Lower lobe of right lung (tissue), 2 donors: ENCODE results near the gene FAAP24. TPM values are rescaled to one million over a fixed set of nuclear protein-coding genes. Genes with fewer than 3 reads are reported as not detected.
"Not testable (repeated sequence)": the region's sequence is repeated elsewhere in the genome, so short reads cannot be mapped to it uniquely, and the experiment has no call there.

ENCODE experiments used
- ATAC-seq, 2 donors: fragments of 200-7000 bp; cut with Tn5 transposase; one replicate each; pipeline ENCODE4 v1.9.1; 2020 to 2022; ENCODE audit warnings: mild to moderate bottlenecking in 2 of 2, moderate library complexity in 2 of 2
- DNase-seq: peaks from one replicate; pipeline ENCODE4 v3.0.0-alpha.2; 2020
- H3K27ac ChIP-seq: fragments of 200-600 bp; one replicate; pipeline ENCODE4 v1.8.0; 2022
- H3K27me3 ChIP-seq: fragments of 200-600 bp; one replicate; pipeline ENCODE4 v1.8.0; 2022; ENCODE audit warnings: low read depth
- H3K36me3 ChIP-seq: fragments of 200-600 bp; one replicate; pipeline ENCODE4 v1.8.0; 2022; ENCODE audit warnings: mild to moderate bottlenecking
- H3K4me1 ChIP-seq: fragments of 200-600 bp; one replicate; pipeline ENCODE4 v1.8.0; 2022
- H3K4me3 ChIP-seq: fragments of 200-600 bp; one replicate; pipeline ENCODE4 v1.8.0; 2022; ENCODE audit warnings: mild to moderate bottlenecking
- H3K9me3 ChIP-seq: fragments of 200-600 bp; one replicate; pipeline ENCODE4 v1.8.0; 2022
- intact Hi-C: fragments of 100-400 bp; cut with DNase I; formaldehyde crosslinking; loops from one replicate; pipeline ENCODE4 v1.11.0; 2022
- total RNA-seq: library from RNA; stranded (reverse); fragmentation: NEBNext Ultra II Directional; extraction: Animal tissue kit (Norgen Biotek cat#: 25700); gene quantifications from one replicate; pipeline ENCODE4 v1.2.1, GENCODE V29; 2021
- TF ChIP-seq, protein P1 (sequence below): fragments of 200-600 bp; IDR thresholded peaks from one replicate; pipeline ENCODE4 v1.8.0; 2022; ENCODE audit warnings: antibody characterized with exemption, mild to moderate bottlenecking
- donor health status: DM: no; HTN: yes; CAD: no; lungs with severe emphysema.

Gene FAAP24
- total RNA-seq, 1 donor from 2014 or later: 2.9 TPM

DNA sequence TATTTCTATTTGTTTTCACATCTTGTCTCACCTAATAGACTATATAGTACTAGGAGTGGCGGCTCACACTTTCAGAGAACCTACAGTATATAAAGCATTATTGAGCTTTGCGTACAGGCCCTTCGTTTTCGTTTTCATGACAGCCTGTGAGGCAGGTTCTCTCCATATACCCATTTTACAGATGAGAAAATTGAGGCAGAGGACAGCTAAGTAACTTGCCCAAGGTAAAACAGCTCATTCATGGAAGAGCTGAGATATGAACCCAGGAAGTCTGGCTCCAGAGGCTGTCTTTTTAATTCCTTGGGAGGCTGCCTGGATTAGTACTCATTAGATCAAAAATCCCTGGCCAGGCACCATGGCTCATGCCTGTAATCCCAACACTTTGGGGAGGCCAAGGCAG lies 28.9 kb downstream of the FAAP24 start:
- no peak for ATAC-seq
- Histone ChIP-seq H3K36me3 (peaks cover 5% of the 10 kb centered on the region), H3K27ac (no peak overlapping the region), H3K27me3 (no peaks in the 10 kb centered on the region), H3K9me3 (no peaks in the 10 kb centered on the region), H3K4me3 (no peak overlapping the region), H3K4me1 (no peaks in the 10 kb centered on the region)
- intact Hi-C loops: no loop called here
- TF ChIP-seq, protein P1, sequence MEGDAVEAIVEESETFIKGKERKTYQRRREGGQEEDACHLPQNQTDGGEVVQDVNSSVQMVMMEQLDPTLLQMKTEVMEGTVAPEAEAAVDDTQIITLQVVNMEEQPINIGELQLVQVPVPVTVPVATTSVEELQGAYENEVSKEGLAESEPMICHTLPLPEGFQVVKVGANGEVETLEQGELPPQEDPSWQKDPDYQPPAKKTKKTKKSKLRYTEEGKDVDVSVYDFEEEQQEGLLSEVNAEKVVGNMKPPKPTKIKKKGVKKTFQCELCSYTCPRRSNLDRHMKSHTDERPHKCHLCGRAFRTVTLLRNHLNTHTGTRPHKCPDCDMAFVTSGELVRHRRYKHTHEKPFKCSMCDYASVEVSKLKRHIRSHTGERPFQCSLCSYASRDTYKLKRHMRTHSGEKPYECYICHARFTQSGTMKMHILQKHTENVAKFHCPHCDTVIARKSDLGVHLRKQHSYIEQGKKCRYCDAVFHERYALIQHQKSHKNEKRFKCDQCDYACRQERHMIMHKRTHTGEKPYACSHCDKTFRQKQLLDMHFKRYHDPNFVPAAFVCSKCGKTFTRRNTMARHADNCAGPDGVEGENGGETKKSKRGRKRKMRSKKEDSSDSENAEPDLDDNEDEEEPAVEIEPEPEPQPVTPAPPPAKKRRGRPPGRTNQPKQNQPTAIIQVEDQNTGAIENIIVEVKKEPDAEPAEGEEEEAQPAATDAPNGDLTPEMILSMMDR: no peak
- no peak for DNase-seq

DNA sequence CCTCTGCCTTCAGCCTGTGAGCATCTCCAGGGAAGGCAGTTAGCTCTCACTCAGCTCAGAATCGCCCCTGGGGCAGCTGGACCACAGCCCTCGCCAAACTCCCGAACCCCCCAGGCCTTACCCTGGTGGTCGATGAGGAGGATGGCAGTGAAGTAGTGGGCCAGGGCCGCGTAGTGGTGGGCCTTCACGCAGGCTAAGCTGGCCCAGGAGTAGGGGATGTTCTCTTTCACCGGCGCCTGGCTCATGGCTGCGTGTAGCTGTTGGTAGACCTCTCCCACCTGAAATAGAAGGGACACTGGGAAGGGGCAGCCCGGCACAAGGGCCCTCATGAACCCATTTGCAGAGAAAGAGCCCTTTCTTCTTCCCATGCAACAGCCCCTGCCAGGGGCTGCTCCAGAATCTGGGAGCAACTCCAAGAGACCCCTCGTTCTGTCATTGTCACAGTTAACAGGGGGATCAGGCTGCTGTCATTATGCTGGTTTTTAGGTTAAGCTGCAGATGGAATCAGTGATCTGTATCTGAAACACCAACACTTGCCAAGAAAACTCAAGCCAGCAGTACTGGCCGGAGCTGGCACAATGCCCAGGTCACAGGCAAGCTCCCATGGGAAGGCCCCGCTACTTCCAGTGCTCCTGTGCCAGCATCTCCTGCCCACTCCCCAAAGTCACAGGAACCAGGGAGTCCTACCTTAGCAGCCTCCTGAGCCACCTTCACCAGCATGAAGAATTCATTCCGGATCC lies 30.3 kb downstream of the FAAP24 start:
- intact Hi-C loops: not testable (repeated sequence)

DNA sequence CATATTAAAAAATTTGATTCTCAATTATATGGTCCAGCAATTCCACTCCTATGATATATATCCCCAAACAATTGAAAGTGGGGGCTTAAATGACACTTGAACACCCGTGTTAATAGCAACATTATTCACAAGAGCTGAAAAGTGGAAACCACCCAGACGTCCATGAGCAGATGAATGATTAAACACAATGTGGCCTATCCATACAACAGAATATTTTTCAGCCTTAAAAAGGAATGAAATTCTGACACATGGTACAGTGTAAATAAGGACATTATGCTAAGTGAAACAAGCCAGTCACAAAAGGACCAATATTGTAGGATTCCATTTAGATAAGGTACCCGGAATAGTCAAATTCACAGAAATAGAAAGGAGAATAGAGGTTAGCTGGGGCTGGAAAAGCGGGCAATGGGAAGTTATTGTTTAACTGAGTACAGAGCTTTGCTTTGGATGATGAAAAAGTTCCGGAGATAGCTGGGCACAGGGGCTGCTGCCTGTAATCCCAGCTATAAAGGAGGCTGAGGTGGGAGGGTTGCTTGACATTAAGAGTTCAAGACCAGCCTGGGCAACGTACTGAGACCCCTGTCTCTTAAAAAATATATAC lies 31.5 kb downstream of the FAAP24 start:
- ATAC-seq, H3K27ac ChIP-seq, H3K27me3 ChIP-seq, H3K4me3 ChIP-seq, DNase-seq, H3K9me3 ChIP-seq, H3K4me1 ChIP-seq, H3K36me3 ChIP-seq, intact Hi-C loops: not testable (repeated sequence)

More for the DNA sequence above, 30.3 kb downstream of the FAAP24 start:
- DNase-seq, H3K9me3 ChIP-seq, H3K4me3 ChIP-seq, H3K27me3 ChIP-seq, H3K27ac ChIP-seq, ATAC-seq, H3K4me1 ChIP-seq, H3K36me3 ChIP-seq: not testable (repeated sequence)

DNA sequence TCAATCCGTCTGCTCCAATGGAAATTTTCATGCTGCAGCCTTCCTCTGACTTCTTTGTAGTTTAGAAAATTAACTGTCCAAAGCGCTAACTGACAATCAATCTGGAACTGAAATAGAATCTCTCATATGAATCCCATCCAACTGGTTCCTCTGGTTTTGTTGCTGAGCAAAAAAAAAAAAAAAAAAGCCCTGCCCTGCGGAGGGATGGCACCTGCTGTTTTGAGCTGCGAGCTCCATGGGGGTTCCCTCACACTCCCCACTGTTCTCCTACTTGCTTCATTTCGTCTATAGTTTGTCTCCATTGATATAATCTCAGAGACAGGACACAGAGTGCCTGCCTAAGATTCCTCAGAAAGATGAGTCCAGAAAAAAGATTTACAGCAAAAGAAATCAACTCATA lies 33.4 kb downstream of the FAAP24 start:
- Histone ChIP-seq H3K4me3 (no peak overlapping the region), H3K27me3 (no peaks in the 10 kb centered on the region), H3K9me3 (no peaks in the 10 kb centered on the region), H3K36me3 (no peaks in the 10 kb centered on the region), H3K27ac (no peak overlapping the region), H3K4me1 (no peaks in the 10 kb centered on the region)
- TF ChIP-seq, protein P1: no peak
- ATAC-seq: no peak
- intact Hi-C loops: no loop called here
- no peak for DNase-seq

DNA sequence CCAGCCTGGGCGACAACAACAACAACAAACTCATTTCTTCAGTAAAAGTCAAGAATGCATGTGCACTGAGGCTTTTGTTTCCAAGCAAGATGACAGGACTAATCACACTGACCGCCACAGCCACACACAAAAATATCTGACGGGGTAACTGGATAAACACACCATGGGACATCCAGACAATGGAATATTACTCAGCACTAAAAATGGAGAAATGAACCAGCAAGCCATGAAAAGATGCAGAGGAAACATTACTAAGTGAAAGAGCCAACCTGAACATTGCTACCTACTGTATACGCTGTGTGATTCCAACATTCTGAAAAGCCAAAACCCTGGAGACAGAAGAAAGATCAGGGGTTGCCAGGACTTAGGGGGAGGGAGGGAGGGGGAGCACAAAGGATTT lies 36.7 kb downstream of the FAAP24 start:
- Histone ChIP-seq H3K36me3 (no peaks in the 10 kb centered on the region), H3K27ac (no peak overlapping the region), H3K9me3 (no peaks in the 10 kb centered on the region), H3K4me1 (no peaks in the 10 kb centered on the region), H3K4me3 (no peak overlapping the region), H3K27me3 (no peaks in the 10 kb centered on the region)
- intact Hi-C loops: no loop called here
- DNase-seq (no peak), ATAC-seq (no peak)
- TF ChIP-seq, protein P1: no peak

DNA sequence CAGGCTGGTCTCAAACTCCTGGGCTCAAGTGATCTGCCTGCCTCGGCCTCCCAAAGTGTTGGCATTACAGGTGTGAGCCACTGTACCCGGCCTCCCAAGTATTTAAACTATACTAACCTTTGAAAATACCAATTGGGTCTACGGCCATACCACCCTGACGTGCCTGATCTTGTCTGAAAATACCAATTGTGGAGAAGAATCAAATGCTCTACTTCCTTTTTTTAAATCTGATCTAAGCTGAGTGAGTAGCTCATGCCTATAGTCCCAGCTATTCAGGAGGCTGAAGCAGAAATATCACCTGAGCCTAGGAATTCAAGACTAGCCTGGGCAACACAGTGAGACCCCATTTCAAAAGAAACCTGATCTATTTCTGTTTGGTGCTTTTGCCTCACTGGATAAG lies 38.8 kb downstream of the FAAP24 start:
- DNase-seq, H3K4me1 ChIP-seq, H3K9me3 ChIP-seq, H3K27ac ChIP-seq, H3K36me3 ChIP-seq, intact Hi-C loops, H3K4me3 ChIP-seq, ATAC-seq, H3K27me3 ChIP-seq: not testable (repeated sequence)

DNA sequence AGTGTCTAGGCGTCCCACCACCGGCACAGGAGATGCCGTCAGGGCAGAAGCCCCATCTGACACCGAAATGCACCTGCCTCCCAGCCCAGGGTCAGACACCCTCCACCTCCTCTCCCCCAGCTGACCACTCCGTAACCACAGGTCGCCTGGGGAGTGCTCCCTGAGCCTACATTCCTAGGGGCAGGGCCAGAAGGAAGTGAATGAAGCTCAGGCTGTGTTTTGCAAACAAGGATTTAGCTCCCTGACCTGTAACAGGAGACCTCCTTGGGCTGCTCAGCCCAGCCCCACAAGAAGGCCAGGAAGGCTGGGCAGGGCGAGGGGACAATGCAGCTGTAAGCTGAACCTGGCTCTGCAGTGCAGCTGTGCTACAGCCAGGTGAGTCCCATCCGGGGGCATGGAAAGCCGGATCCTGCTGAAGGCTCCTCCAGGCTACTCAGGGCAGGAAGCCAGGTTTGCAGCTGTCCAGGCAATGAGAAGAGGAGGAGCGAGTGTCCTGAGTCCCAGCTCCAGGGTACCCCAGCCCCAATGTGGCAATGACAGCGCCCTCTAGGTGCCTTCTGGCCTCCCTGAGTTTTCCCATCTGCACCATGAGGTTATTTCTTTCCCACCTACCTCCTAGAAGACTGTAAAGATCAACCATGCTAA lies 50.6 kb downstream of the FAAP24 start:
- DNase-seq (no peak), ATAC-seq (peak in 1 of 2 donors; percentile 51)
- Histone ChIP-seq H3K4me1 (no peaks in the 10 kb centered on the region), H3K9me3 (no peaks in the 10 kb centered on the region), H3K36me3 (peaks cover 4% of the 10 kb centered on the region), H3K27me3 (no peaks in the 10 kb centered on the region), H3K4me3 (no peak overlapping the region), H3K27ac (no peak overlapping the region)
- TF ChIP-seq, protein P1: no peak
- intact Hi-C loops: no loop called here
